MM.1S (cell line): ENCODE measurements around the gene AOC3.

Experiments
- DNase-seq: peaks from one replicate; pipeline ENCODE4 v3.0.0-alpha.2; 2015
- H2AFZ ChIP-seq: fragments of 300-600 bp; sonication (generic); 2 replicates; pipeline ENCODE4 v1.6.0; 2016; ENCODE audit warnings: antibody characterized with exemption, low read length
- H3F3A ChIP-seq: fragments of 300-600 bp; sonication (generic); 2 replicates; pipeline ENCODE4 v1.6.1; 2016; ENCODE audit warnings: mild to moderate bottlenecking, antibody characterized with exemption, low read length, moderate library complexity, mixed read lengths; ENCODE audit not compliant: insufficient read depth
- H3K27ac ChIP-seq: fragments of 300-600 bp; sonication (generic); 2 replicates; pipeline ENCODE4 v1.5.1; 2016; ENCODE audit warnings: mild to moderate bottlenecking, low read length
- H3K27me3 ChIP-seq: fragments of 300-600 bp; sonication (generic); replicated peaks from 2 replicates; pipeline ENCODE4 v1.6.0; 2016; ENCODE audit warnings: low read length; ENCODE audit not compliant: insufficient read depth
- H3K36me3 ChIP-seq: fragments of 300-600 bp; sonication (generic); replicated peaks from 2 replicates; pipeline ENCODE4 v1.6.1; 2016; ENCODE audit warnings: mild to moderate bottlenecking, low read length, mixed read lengths; ENCODE audit not compliant: insufficient read depth
- H3K4me1 ChIP-seq: fragments of 300-600 bp; sonication (generic); 2 replicates; pipeline ENCODE4 v1.6.1; 2016; ENCODE audit warnings: low read length, mixed read lengths
- H3K4me2 ChIP-seq: fragments of 300-600 bp; sonication (generic); 2 replicates; pipeline ENCODE4 v1.6.0; 2016; ENCODE audit warnings: low read depth, low read length
- H3K4me3 ChIP-seq: fragments of 300-600 bp; sonication (generic); 2 replicates; pipeline ENCODE4 v1.5.1; 2016; ENCODE audit warnings: low read length, mixed read lengths
- H3K79me2 ChIP-seq: fragments of 300-600 bp; sonication (generic); 2 replicates; pipeline ENCODE4 v1.6.1; 2016; ENCODE audit warnings: mixed run types, low read length, mixed read lengths
- H3K9ac ChIP-seq: fragments of 300-600 bp; sonication (generic); 2 replicates; pipeline ENCODE4 v1.6.1; 2016; ENCODE audit warnings: low read length, mixed read lengths
- H3K9me2 ChIP-seq: fragments of 300-600 bp; sonication (generic); replicated peaks from 2 replicates; pipeline ENCODE4 v1.6.1; 2016; ENCODE audit warnings: mild to moderate bottlenecking, low read length, mixed read lengths; ENCODE audit not compliant: insufficient read depth
- H3K9me3 ChIP-seq: fragments of 300-600 bp; sonication (generic); replicated peaks from 2 replicates; pipeline ENCODE4 v1.6.1; 2016; ENCODE audit warnings: mild to moderate bottlenecking, low read length, mixed read lengths; ENCODE audit not compliant: insufficient read depth
- H4K20me1 ChIP-seq: fragments of 300-600 bp; sonication (generic); 2 replicates; pipeline ENCODE4 v1.6.1; 2016; ENCODE audit warnings: mild to moderate bottlenecking, low read length, moderate library complexity, mixed read lengths; ENCODE audit not compliant: insufficient read depth
- EZH2 ChIP-seq: fragments of 300-600 bp; sonication (generic); optimal IDR thresholded peaks from 2 replicates; pipeline ENCODE3; 2017; ENCODE audit warnings: low read depth, mild to moderate bottlenecking, antibody characterized with exemption, low read length, mixed read lengths
- EZH2phosphoT487 ChIP-seq: fragments of 300-600 bp; sonication (generic); IDR thresholded peaks from 2 replicates; pipeline ENCODE4 v1.6.1; 2018; ENCODE audit warnings: antibody characterized with exemption, low read length
- TF ChIP-seq, protein P1 (sequence below): fragments of 300-600 bp; sonication (generic); IDR thresholded peaks from 2 replicates; pipeline ENCODE4 v1.5.1; 2016; ENCODE audit warnings: antibody characterized with exemption, low read length, mixed read lengths

AOC3 gene

GRCh38 chr17:42818379-42818778 lies 32.6 kb upstream of the AOC3 start:
- no peak overlapping the region for H3K27ac ChIP-seq
- no peak overlapping the region for H3K4me2 ChIP-seq
- H3K27me3 ChIP-seq: no peaks in the 10 kb centered on the region
- H4K20me1 ChIP-seq: no peaks in the 10 kb centered on the region
- H3F3A ChIP-seq: peaks cover 6% of the 10 kb centered on the region; the same call in 1 of the 2 replicates
- H3K4me3 ChIP-seq: no peak overlapping the region
- H3K9me3 ChIP-seq: no peaks in the 10 kb centered on the region
- no peaks in the 10 kb centered on the region for H3K9me2 ChIP-seq
- H3K36me3 ChIP-seq: peaks cover 10% of the 10 kb centered on the region
- TF ChIP-seq EZH2 (no peak), EZH2phosphoT487 (no peak)
- TF ChIP-seq, protein P1, sequence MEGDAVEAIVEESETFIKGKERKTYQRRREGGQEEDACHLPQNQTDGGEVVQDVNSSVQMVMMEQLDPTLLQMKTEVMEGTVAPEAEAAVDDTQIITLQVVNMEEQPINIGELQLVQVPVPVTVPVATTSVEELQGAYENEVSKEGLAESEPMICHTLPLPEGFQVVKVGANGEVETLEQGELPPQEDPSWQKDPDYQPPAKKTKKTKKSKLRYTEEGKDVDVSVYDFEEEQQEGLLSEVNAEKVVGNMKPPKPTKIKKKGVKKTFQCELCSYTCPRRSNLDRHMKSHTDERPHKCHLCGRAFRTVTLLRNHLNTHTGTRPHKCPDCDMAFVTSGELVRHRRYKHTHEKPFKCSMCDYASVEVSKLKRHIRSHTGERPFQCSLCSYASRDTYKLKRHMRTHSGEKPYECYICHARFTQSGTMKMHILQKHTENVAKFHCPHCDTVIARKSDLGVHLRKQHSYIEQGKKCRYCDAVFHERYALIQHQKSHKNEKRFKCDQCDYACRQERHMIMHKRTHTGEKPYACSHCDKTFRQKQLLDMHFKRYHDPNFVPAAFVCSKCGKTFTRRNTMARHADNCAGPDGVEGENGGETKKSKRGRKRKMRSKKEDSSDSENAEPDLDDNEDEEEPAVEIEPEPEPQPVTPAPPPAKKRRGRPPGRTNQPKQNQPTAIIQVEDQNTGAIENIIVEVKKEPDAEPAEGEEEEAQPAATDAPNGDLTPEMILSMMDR: no peak
- peaks cover 32% of the 10 kb centered on the region for H3K79me2 ChIP-seq
- no peak for DNase-seq
- H3K4me1 ChIP-seq: 0 out of 2 replicates have a peak, but pooled peaks cover 4% of the 10 kb centered on the region
- H3K9ac ChIP-seq: no peak overlapping the region
- H2AFZ ChIP-seq: no peak overlapping the region

DNA sequence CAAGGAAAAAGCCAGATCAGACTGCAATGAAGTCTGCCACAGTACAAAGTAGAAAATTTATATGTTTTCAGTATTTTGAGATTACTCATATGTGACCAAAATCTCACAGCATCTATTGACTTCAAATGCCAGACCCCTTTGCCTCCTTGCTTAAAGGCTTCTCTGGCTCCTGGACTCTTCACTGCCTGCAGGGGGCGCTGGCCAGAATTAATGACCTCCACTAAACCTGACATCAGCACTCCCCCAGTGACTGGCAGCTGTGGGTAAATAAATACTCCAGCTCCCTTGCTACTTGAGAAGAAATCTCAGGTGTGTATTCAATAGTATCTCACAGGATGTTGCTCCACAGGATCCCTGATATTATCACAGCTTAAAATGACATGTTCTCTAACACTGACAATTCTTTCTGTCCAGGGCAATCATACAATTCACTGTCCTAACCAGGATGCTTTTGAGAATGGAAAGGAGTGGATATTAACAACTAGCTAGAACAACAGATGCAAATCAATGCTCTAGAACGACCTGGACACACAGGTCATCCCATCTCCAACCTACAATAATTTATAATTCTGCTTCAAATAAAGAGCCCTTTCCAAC lies 31.0 kb upstream of the AOC3 start:
- H3K9me2 ChIP-seq: no peaks in the 10 kb centered on the region
- no peak overlapping the region for H3K4me3 ChIP-seq
- no peak overlapping the region for H2AFZ ChIP-seq
- peaks cover 6% of the 10 kb centered on the region; the same call in 1 of the 2 replicates for H3F3A ChIP-seq
- no peaks in the 10 kb centered on the region for H3K27me3 ChIP-seq
- H4K20me1 ChIP-seq: no peaks in the 10 kb centered on the region
- H3K36me3 ChIP-seq: peaks cover 7% of the 10 kb centered on the region
- H3K9ac ChIP-seq: no peak overlapping the region
- no peak for TF ChIP-seq EZH2
- TF ChIP-seq, protein P1: peak; percentile 81
- H3K9me3 ChIP-seq: no peaks in the 10 kb centered on the region
- no peak overlapping the region for H3K27ac ChIP-seq
- H3K4me2 ChIP-seq: no peak overlapping the region
- H3K79me2 ChIP-seq: peaks cover 39% of the 10 kb centered on the region
- peak; percentile 76 for DNase-seq
- H3K4me1 ChIP-seq: 0 out of 2 replicates have a peak, but pooled peaks cover 4% of the 10 kb centered on the region

DNA sequence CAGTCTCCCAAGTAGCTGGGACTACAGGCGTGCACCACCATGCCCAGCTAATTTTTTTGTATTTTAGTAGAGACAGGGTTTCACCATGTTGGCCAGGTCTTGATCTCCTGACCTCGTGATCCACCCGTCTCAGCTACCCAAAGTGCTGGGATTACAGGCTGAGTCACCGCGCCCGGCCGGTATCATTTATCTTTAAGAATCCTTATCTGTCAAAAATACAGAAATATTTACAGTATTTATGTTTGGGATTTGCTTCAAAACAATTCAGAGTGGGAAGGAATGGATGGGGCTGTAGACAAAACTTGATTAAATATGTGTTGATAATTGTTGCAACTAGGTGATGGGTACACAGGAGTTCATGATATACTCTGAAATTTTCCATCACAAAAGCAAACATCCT lies 29.8 kb upstream of the AOC3 start:
- H3K36me3 ChIP-seq: peaks cover 7% of the 10 kb centered on the region; the same call in 1 of the 2 replicates
- no peak overlapping the region for H3K27ac ChIP-seq
- no peak overlapping the region for H2AFZ ChIP-seq
- H3F3A ChIP-seq: peaks cover 6% of the 10 kb centered on the region; the same call in 1 of the 2 replicates
- 0 out of 2 replicates have a peak, but pooled peaks cover 2% of the 10 kb centered on the region for H3K27me3 ChIP-seq
- no peaks in the 10 kb centered on the region for H3K9me3 ChIP-seq
- no peak for DNase-seq
- H3K4me3 ChIP-seq: no peak overlapping the region
- no peaks in the 10 kb centered on the region for H4K20me1 ChIP-seq
- TF ChIP-seq, protein P1: no peak
- no peak for TF ChIP-seq EZH2
- TF ChIP-seq EZH2phosphoT487: no peak
- H3K79me2 ChIP-seq: peaks cover 39% of the 10 kb centered on the region
- no peak overlapping the region for H3K9ac ChIP-seq
- 0 out of 2 replicates have a peak, but pooled peaks cover 4% of the 10 kb centered on the region for H3K4me1 ChIP-seq
- no peaks in the 10 kb centered on the region for H3K9me2 ChIP-seq
- no peak overlapping the region for H3K4me2 ChIP-seq
